Activated CD8-positive, alpha-beta memory T cell treated with anti-CD3 and anti-CD28 coated beads, Interleukin-2, amount 50 U/mL, for 1 hour (primary cell): Measurements from ENCODE around the gene SLC4A1.
A peak's percentile ranks its signal among the peaks of the same experiment; 100 is the strongest.

Experiments
- DNase-seq: peaks from one replicate; pipeline ENCODE4 v3.0.0-alpha.2; 2020; ENCODE audit errors: extremely low read depth

SLC4A1 gene

DNA sequence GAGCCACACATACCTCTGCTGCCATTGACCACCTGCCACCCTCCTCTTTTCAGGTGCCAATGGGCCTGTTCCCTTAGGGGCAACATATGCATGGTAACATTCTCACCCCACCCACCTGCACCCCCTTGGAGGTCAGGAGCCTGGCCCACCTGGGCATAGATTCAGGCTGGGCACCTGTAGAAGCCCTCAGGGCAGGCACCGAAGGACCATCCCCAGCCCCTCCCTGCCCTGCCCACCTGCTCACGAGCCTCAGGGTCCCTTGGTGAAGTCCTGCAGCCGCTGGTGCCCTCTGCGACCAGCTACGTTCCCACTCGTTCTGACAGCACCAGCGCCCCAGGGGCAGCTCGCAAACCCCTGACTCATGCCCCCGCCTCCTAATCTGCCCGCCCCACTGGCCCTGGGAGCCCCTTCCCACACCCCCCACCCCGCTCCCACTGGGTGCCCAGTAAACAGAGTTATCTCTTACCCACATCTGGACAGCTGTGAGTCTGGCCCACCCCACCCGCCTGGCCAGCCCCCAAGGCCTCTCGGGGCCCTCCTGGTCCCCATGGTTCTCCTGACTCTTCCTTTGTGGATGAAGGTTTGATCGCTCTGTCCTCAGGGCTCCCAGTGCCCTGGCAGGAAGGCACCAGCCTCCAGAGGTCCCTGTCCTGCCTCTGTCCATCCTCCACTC lies at the start of gene SLC4A1:
SLC4A1 (minus strand) TSS at position 318 of the 673 bp plus-strand sequence. CDS start 5,269 bp downstream, outside the sequence.
- no peak for DNase-seq

DNA sequence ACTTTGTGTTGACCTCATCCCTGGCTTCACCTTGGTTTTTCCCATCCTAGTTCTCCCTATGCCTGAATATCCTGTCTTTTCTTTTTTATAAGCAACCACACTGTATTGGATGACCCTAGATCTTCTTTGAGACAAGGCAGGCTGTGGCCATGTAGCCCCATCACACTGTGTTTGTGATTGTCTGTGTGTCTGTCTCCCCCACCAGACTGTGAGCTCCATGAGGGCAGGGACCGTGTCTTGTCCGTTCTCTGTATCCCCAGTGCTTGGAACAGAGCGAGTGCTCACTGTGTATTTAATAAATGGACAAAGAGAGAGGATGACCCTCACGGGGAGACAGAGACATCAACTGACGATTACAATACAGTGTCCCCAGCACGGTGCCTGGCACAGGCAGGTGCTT lies 49.6 kb upstream of the SLC4A1 start:
- no peak for DNase-seq

GRCh38 chr17:44315760-44316731 lies 48.1 kb upstream of the SLC4A1 start:
- no peak for DNase-seq

- no peak for DNase-seq
Observed at GRCh38 chr17:44314869-44315661, 47.1 kb upstream of the SLC4A1 start.

GRCh38 chr17:44314524-44314868 lies 46.6 kb upstream of the SLC4A1 start:
- no peak for DNase-seq

GRCh38 chr17:44314031-44314430 lies 46.1 kb upstream of the SLC4A1 start:
- DNase-seq: no peak

DNA sequence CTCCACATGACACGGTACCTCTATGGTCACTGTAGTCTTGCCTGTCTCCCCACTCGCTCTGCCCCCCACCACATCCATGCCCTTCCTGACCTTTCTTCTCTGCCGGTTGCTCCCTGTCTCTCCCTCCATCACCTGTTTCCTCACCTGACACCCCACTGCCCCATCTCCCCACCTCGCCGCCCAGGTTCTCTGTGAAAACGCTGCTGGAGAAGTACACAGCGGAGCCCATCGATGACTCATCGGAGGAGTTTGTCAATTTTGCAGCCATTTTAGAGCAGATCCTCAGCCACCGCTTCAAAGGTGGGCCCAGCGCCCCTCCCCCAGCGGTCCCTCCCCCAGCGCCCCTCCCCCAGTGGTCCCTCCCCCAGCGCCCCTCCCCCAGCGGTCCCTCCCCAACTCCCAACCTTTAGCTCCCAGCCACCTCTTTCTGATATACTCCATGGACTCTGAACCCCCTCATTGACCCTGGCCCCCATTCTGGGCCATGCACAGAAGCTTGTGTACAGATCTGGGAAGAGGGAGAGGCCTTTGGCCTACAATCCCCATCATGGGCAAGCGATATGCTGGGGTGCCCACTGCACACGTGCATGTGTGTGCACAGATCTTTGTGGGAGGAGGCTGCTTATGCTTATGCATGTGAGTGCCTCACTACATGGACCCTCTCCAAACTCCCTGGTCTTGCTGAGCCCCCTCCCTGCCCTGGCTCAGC lies 44.6 kb upstream of the SLC4A1 start:
- DNase-seq: no peak

- DNase-seq: no peak
Observed at GRCh38 chr17:44311562-44312181, 43.7 kb upstream of the SLC4A1 start.

GRCh38 chr17:44310609-44311376 lies 42.9 kb upstream of the SLC4A1 start:
- no peak for DNase-seq

DNA sequence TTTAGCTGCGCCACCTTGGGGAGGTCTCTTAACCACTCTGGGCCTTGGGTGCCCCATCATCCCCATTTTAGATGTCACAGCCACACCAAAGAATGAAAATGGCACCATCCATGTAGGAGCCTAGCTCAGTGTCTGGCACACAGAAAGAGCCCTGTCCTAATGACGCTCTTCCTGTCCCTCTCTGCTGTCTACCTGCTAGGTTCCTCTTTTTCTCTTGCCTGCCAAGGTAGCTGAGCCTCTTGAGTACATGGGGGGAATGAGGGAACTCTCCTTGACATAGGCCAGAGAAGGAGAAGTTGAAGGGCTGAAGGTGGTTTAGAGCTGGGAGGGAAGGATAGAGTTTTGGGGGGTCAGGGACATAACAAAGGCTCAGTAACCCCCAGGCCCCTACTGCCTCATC lies 42.3 kb upstream of the SLC4A1 start:
- no peak for DNase-seq

DNA sequence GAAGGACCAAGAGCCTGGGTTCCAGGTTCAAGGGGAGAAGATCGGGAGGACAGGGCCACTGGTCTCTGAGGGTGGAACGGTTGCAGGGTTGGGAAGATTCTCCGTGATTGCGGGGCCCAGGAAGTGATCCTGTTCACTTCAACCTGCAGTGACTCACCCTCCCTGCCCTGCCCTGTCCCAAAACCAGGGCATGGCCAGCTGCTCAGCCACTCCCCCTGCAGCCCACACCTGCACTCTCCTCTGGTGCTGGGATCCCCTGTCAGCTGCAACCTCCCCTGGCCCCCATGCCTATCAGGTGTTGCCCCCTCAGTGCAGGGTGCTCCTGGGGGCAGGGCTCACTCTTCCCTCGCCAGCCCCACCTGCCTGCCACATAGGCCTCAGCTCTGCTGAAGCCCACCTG lies 41.5 kb upstream of the SLC4A1 start:
- DNase-seq: no peak

- DNase-seq: no peak
Observed at GRCh38 chr17:44308865-44309264, 40.9 kb upstream of the SLC4A1 start.

DNA sequence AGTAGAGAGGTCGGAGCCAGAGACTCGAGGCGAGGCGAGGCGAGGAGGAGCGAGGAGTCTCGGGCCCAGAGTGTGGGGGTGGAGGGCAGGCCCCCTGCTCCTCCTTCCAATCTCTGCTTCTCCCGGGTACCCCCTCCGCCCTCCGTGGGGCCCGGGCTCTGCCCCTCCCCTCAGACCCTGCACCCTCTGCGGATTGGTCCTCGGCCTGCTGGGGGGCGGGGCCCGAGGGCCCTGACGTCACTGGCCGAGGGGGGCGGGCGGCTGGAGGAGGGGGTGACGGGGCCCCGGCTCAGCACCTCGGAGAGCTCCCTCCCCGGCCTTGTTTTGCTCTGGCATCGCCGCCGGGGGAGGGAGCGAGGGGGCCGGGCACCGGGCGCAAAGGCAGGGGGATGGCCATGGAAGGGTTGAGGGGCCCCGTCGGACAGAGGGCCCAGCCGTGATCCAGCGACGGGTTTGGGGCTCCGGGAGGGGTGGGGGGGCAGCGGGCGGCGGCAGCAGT lies 40.4 kb upstream of the SLC4A1 start, which contains the start of gene RUNDC3A:
RUNDC3A (plus strand) TSS at position 282 of the 499 bp plus-strand sequence. CDS start 232 bp downstream, outside the sequence.
- DNase-seq: peak; percentile 53

GRCh38 chr17:44307387-44308186 lies 39.7 kb upstream of the SLC4A1 start:
- DNase-seq: no peak

- DNase-seq: no peak
Observed at GRCh38 chr17:44304651-44305050, 36.7 kb upstream of the SLC4A1 start.

- no peak for DNase-seq
Observed at GRCh38 chr17:44297975-44298374, 30.0 kb upstream of the SLC4A1 start.

- DNase-seq: no peak
Observed at GRCh38 chr17:44293509-44294226, 25.7 kb upstream of the SLC4A1 start.

DNA sequence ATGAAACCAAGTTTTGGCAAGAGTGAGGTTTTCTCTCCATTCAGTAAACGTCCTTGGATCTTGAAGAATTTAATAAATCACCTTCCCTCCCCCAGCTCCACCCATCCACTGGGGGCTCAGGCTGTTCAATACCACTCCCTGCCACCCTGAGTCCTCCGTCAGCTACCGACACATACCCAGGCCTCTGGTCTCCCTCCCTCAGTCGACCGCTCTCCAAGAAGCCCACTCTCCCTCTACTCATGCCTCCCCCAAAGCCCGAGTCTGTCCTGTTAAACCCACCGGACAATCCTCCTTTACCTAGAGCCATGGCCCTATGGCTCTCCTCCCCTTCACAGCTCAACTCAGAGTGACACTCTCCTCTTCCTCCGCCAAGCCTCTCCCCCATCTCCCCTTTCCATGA lies 19.7 kb upstream of the SLC4A1 start:
- DNase-seq: no peak

DNA sequence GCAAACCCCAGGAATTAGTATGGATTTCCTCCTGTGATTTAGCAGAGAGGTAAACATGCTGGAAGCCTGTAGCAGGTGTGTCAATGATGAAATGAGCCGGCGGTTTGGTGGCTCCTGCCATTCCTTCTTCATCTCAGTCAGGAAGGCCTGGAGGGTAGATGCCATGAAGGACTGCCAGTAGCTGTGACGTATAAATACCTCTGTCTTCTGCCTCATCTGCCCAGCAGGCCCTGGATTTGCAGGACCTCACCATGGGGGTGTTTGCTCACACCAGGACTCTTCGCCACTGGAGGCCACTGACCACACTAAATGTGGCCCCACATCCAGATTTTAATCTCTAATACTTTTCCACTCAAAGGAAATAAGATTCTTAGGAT lies 16.1 kb upstream of the SLC4A1 start:
- no peak for DNase-seq
